ENCODE measurements around the gene FETUB. TPM values are rescaled to one million over a fixed set of nuclear protein-coding genes. Genes with fewer than 3 reads are reported as not detected.
A peak's percentile ranks its signal among the peaks of the same experiment; 100 is the strongest.

Gene FETUB
- polyA plus RNA-seq, 4 donors: not detected

DNA sequence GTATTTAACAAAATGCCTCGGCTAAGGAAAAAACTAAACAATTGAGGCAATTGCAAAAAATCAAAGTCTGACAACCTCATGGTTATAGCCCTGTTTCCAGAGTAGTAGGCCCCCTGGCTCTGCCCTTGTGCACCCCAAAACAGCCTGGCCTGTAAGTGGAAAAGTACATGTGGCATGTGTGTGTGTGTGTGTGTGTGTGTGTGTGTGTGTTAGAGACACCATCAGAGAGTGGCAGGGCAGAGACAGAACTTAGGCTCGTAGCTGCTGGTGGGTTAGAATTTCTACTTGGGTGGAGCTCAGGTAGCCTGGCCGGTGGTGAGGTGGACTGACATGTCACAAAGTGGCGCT is 41.4 kb upstream of the FETUB start:
- H3K36me3 ChIP-seq (ENCODE audit: control insufficient read depth in 3 of 3, insufficient read depth in 2 of 3, low read depth in 1 of 3, low read length in 3 of 3): no peaks in the 10 kb centered on the region
- H3K9me3 ChIP-seq (ENCODE audit: control insufficient read depth in 2 of 2, insufficient read depth in 1 of 2, low read depth in 1 of 2, low read length in 1 of 2): no peaks in the 10 kb centered on the region
- H3K27ac ChIP-seq (ENCODE audit: low read depth in 1 of 3, low read length in 2 of 3): peak overlapping the region in 1 of 3 donors; percentile 90
- FAIRE-seq: no peak
- no peaks in the 10 kb centered on the region for H3K27me3 ChIP-seq (ENCODE audit: control insufficient read depth in 3 of 3, insufficient read depth in 3 of 3, low read length in 3 of 3)
- peaks cover 7 to 42% (median 7%) of the 10 kb centered on the region in 3 donors for H3K4me1 ChIP-seq (ENCODE audit: control insufficient read depth in 3 of 3, insufficient read depth in 2 of 3, low read depth in 1 of 3, low read length in 2 of 3)
- H3K4me3 ChIP-seq (ENCODE audit: low read depth in 1 of 3, low read length in 3 of 3): no peak overlapping the region
- no peak for DNase-seq
- 81 to 88% (median 86%) methylated on average over 4 of the region's 4 CpGs for WGBS, 3 donors

GRCh38 chr3:186599142-186599784 is 40.9 kb upstream of the FETUB start:
- no peaks in the 10 kb centered on the region for H3K9me3 ChIP-seq (ENCODE audit: control insufficient read depth in 2 of 2, insufficient read depth in 1 of 2, low read depth in 1 of 2, low read length in 1 of 2)
- WGBS, 3 donors: 33 to 61% (median 37%) methylated on average over 12 of the region's 12 CpGs
- peak overlapping the region in 2 of 3 donors; percentile 79 to 90 for H3K27ac ChIP-seq (ENCODE audit: low read depth in 1 of 3, low read length in 2 of 3)

GRCh38 chr3:186599785-186600166 is 40.4 kb upstream of the FETUB start:
- no peaks in the 10 kb centered on the region for H3K9me3 ChIP-seq (ENCODE audit: control insufficient read depth in 2 of 2, insufficient read depth in 1 of 2, low read depth in 1 of 2, low read length in 1 of 2)
- DNase-seq (peak in 1 of 2 donors; percentile 9), FAIRE-seq (no peak)
- H3K4me1 ChIP-seq (ENCODE audit: control insufficient read depth in 3 of 3, insufficient read depth in 2 of 3, low read depth in 1 of 3, low read length in 2 of 3): peaks cover 4 to 38% (median 5%) of the 10 kb centered on the region in 3 donors
- H3K27me3 ChIP-seq (ENCODE audit: control insufficient read depth in 3 of 3, insufficient read depth in 3 of 3, low read length in 3 of 3): no peaks in the 10 kb centered on the region
- H3K36me3 ChIP-seq (ENCODE audit: control insufficient read depth in 3 of 3, insufficient read depth in 2 of 3, low read depth in 1 of 3, low read length in 3 of 3): no peaks in the 10 kb centered on the region
- peak overlapping the region in 2 of 3 donors; percentile 79 to 90 for H3K27ac ChIP-seq (ENCODE audit: low read depth in 1 of 3, low read length in 2 of 3)
- 84 to 100% (median 96%) methylated on average over 2 of the region's 2 CpGs for WGBS, 3 donors
- H3K4me3 ChIP-seq (ENCODE audit: low read depth in 1 of 3, low read length in 3 of 3): no peak overlapping the region

More at GRCh38 chr3:186599142-186599784, 40.9 kb upstream of the FETUB start:
- Histone ChIP-seq H3K4me3 (ENCODE audit: low read depth in 1 of 3, low read length in 3 of 3) (no peak overlapping the region), H3K36me3 (ENCODE audit: control insufficient read depth in 3 of 3, insufficient read depth in 2 of 3, low read depth in 1 of 3, low read length in 3 of 3) (no peaks in the 10 kb centered on the region), H3K27me3 (ENCODE audit: control insufficient read depth in 3 of 3, insufficient read depth in 3 of 3, low read length in 3 of 3) (no peaks in the 10 kb centered on the region), H3K4me1 (ENCODE audit: control insufficient read depth in 3 of 3, insufficient read depth in 2 of 3, low read depth in 1 of 3, low read length in 2 of 3) (peaks cover 7 to 40% (median 7%) of the 10 kb centered on the region in 3 donors)
- DNase-seq: peak; percentile 59 to 69
- no peak for FAIRE-seq

- Histone ChIP-seq H3K27me3 (ENCODE audit: control insufficient read depth in 3 of 3, insufficient read depth in 3 of 3, low read length in 3 of 3) (no peaks in the 10 kb centered on the region), H3K27ac (ENCODE audit: low read depth in 1 of 3, low read length in 2 of 3) (peak overlapping the region in 1 of 3 donors; percentile 90), H3K4me1 (ENCODE audit: control insufficient read depth in 3 of 3, insufficient read depth in 2 of 3, low read depth in 1 of 3, low read length in 2 of 3) (peaks cover 2 to 46% (median 5%) of the 10 kb centered on the region in 3 donors), H3K4me3 (ENCODE audit: low read depth in 1 of 3, low read length in 3 of 3) (no peak overlapping the region), H3K36me3 (ENCODE audit: control insufficient read depth in 3 of 3, insufficient read depth in 2 of 3, low read depth in 1 of 3, low read length in 3 of 3) (no peaks in the 10 kb centered on the region), H3K9me3 (ENCODE audit: control insufficient read depth in 2 of 2, insufficient read depth in 1 of 2, low read depth in 1 of 2, low read length in 1 of 2) (peaks cover 0 to 3% of the 10 kb centered on the region in 2 donors)
- DNase-seq (no peak), FAIRE-seq (no peak)
- WGBS, 3 donors: 59 to 62% (median 59%) methylated on average over 3 of the region's 3 CpGs
These were observed 39.3 kb upstream of the FETUB start for GRCh38 chr3:186600896-186601295.

DNA sequence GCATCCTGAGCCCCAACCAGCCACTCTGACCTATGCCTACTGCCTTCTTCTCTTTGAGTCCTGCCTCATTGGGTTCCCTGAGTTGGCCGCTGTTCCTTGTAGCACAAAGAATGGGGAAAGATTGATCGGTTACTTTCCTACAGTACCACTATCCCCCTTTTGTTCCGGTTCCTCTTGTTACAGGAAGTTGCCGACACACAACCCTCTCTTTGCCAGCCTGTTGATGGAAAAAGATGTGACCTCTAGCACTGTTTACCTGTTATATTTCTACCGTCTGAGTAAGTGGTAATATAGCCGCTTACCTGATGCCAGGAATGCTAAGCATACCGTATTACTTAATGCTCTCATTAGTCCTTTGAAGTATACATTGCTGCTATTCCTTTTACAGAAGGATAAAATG is 37.0 kb upstream of the FETUB start:
- H3K9me3 ChIP-seq (ENCODE audit: control insufficient read depth in 2 of 2, insufficient read depth in 1 of 2, low read depth in 1 of 2, low read length in 1 of 2): peaks cover 0 to 3% of the 10 kb centered on the region in 2 donors
- 81 to 86% (median 83%) methylated on average over 7 of the region's 7 CpGs for WGBS, 3 donors
- no peak overlapping the region for H3K27ac ChIP-seq (ENCODE audit: low read depth in 1 of 3, low read length in 2 of 3)
- DNase-seq: no peak
- FAIRE-seq: no peak
- no peak overlapping the region for H3K4me3 ChIP-seq (ENCODE audit: low read depth in 1 of 3, low read length in 3 of 3)
- H3K36me3 ChIP-seq (ENCODE audit: control insufficient read depth in 3 of 3, insufficient read depth in 2 of 3, low read depth in 1 of 3, low read length in 3 of 3): no peaks in the 10 kb centered on the region
- no peaks in the 10 kb centered on the region for H3K27me3 ChIP-seq (ENCODE audit: control insufficient read depth in 3 of 3, insufficient read depth in 3 of 3, low read length in 3 of 3)
- H3K4me1 ChIP-seq (ENCODE audit: control insufficient read depth in 3 of 3, insufficient read depth in 2 of 3, low read depth in 1 of 3, low read length in 2 of 3): peaks cover 2 to 50% (median 5%) of the 10 kb centered on the region in 3 donors

DNA sequence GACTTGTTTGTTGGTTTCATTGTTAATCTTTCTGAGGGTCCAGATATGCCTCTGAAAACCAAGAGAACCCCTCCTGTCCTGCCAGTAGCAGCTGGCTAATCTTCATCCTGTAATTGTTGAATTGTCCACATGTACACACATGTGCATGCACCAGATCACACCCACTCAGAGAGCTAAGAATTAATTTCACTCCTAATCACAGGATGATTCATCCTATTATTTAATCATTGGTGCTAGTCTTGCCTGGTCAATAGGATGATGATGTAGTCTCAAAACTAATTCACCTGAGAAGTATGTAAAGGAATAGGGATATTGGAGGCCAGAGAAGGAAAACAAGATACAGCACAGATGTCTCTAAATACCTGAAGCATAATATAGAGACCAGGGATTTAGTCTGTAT is 35.1 kb upstream of the FETUB start:
- DNase-seq: peak in 1 of 2 donors; percentile 49
- FAIRE-seq: no peak
- H3K4me1 ChIP-seq (ENCODE audit: control insufficient read depth in 3 of 3, insufficient read depth in 2 of 3, low read depth in 1 of 3, low read length in 2 of 3): peaks cover 0 to 31% (median 0%) of the 10 kb centered on the region in 3 donors
- H3K9me3 ChIP-seq (ENCODE audit: control insufficient read depth in 2 of 2, insufficient read depth in 1 of 2, low read depth in 1 of 2, low read length in 1 of 2): peaks cover 0 to 3% of the 10 kb centered on the region in 2 donors
- H3K4me3 ChIP-seq (ENCODE audit: low read depth in 1 of 3, low read length in 3 of 3): no peak overlapping the region
- H3K27ac ChIP-seq (ENCODE audit: low read depth in 1 of 3, low read length in 2 of 3): no peak overlapping the region
- no peaks in the 10 kb centered on the region for H3K27me3 ChIP-seq (ENCODE audit: control insufficient read depth in 3 of 3, insufficient read depth in 3 of 3, low read length in 3 of 3)
- H3K36me3 ChIP-seq (ENCODE audit: control insufficient read depth in 3 of 3, insufficient read depth in 2 of 3, low read depth in 1 of 3, low read length in 3 of 3): no peaks in the 10 kb centered on the region

GRCh38 chr3:186605561-186606545 is 34.3 kb upstream of the FETUB start:
- Histone ChIP-seq H3K27me3 (ENCODE audit: control insufficient read depth in 3 of 3, insufficient read depth in 3 of 3, low read length in 3 of 3) (no peaks in the 10 kb centered on the region), H3K27ac (ENCODE audit: low read depth in 1 of 3, low read length in 2 of 3) (peak overlapping the region in 1 of 3 donors; percentile 73), H3K4me1 (ENCODE audit: control insufficient read depth in 3 of 3, insufficient read depth in 2 of 3, low read depth in 1 of 3, low read length in 2 of 3) (peaks cover 0 to 24% (median 0%) of the 10 kb centered on the region in 3 donors), H3K9me3 (ENCODE audit: control insufficient read depth in 2 of 2, insufficient read depth in 1 of 2, low read depth in 1 of 2, low read length in 1 of 2) (peaks cover 0 to 3% of the 10 kb centered on the region in 2 donors), H3K4me3 (ENCODE audit: low read depth in 1 of 3, low read length in 3 of 3) (no peak overlapping the region), H3K36me3 (ENCODE audit: control insufficient read depth in 3 of 3, insufficient read depth in 2 of 3, low read depth in 1 of 3, low read length in 3 of 3) (no peaks in the 10 kb centered on the region)
- WGBS, 3 donors: 64 to 77% (median 72%) methylated on average over 5 of the region's 5 CpGs
- FAIRE-seq (no peak), DNase-seq (peak in 1 of 2 donors; percentile 66)

DNA sequence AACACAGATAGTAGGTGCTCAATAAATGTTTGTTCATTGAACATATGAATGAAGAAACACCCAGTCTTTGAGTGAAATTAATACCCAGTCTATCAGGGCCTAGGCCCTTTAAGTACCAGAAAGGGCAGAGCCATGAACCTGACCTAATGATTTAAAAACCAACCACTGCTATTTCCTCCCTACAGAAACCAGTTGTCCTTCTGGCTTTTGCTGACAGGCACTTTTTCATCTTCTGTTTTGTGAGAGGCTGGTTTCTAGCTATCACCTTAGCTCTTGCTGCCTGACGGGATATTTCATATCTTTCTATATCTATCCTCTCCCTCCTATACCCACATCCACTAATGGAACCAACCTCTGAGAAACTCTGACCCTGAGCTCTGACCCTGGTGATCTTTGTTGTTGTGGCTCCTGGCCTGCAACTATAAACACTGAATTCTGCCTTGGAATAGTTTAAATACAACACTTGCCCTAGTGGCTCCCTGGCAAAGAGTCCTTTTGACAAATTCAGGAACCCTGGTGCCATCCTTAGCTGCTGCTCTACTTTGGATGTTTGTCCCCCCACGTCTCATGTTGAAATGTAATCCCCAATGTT is 31.5 kb upstream of the FETUB start:
- H3K27ac ChIP-seq (ENCODE audit: low read depth in 1 of 3, low read length in 2 of 3): no peak overlapping the region
- DNase-seq: no peak
- peaks cover 0 to 34% (median 0%) of the 10 kb centered on the region in 3 donors for H3K4me1 ChIP-seq (ENCODE audit: control insufficient read depth in 3 of 3, insufficient read depth in 2 of 3, low read depth in 1 of 3, low read length in 2 of 3)
- H3K4me3 ChIP-seq (ENCODE audit: low read depth in 1 of 3, low read length in 3 of 3): no peak overlapping the region
- FAIRE-seq: no peak
- H3K27me3 ChIP-seq (ENCODE audit: control insufficient read depth in 3 of 3, insufficient read depth in 3 of 3, low read length in 3 of 3): peaks cover 0 to 2% (median 0%) of the 10 kb centered on the region in 3 donors
- 75 to 84% (median 80%) methylated on average over 2 of the region's 2 CpGs for WGBS, 3 donors
- H3K9me3 ChIP-seq (ENCODE audit: control insufficient read depth in 2 of 2, insufficient read depth in 1 of 2, low read depth in 1 of 2, low read length in 1 of 2): peaks cover 0 to 3% of the 10 kb centered on the region in 2 donors
- no peaks in the 10 kb centered on the region for H3K36me3 ChIP-seq (ENCODE audit: control insufficient read depth in 3 of 3, insufficient read depth in 2 of 3, low read depth in 1 of 3, low read length in 3 of 3)
